Rectal smooth muscle tissue (tissue), 1 donor: ENCODE measurements around the gene PSMA5.

Experiments used
- H3K27ac ChIP-seq: one replicate; pipeline ENCODE4 v1.7.0; 2013; ENCODE audit warnings: low read depth, low read length, inconsistent platforms
- H3K27me3 ChIP-seq: one replicate; pipeline ENCODE4 v1.7.0; 2013; ENCODE audit warnings: low read length; ENCODE audit not compliant: control insufficient read depth, insufficient read depth
- H3K36me3 ChIP-seq: one replicate; pipeline ENCODE4 v1.7.0; 2013; ENCODE audit warnings: low read length; ENCODE audit not compliant: control insufficient read depth, insufficient read depth
- H3K4me1 ChIP-seq: one replicate; pipeline ENCODE4 v1.7.0; 2013; ENCODE audit warnings: low read length; ENCODE audit not compliant: control insufficient read depth, insufficient read depth
- H3K4me3 ChIP-seq: one replicate; pipeline ENCODE4 v1.7.0; 2013; ENCODE audit warnings: low read length
- H3K9ac ChIP-seq: one replicate; pipeline ENCODE4 v1.7.0; 2013; ENCODE audit warnings: low read length

PSMA5 gene

DNA sequence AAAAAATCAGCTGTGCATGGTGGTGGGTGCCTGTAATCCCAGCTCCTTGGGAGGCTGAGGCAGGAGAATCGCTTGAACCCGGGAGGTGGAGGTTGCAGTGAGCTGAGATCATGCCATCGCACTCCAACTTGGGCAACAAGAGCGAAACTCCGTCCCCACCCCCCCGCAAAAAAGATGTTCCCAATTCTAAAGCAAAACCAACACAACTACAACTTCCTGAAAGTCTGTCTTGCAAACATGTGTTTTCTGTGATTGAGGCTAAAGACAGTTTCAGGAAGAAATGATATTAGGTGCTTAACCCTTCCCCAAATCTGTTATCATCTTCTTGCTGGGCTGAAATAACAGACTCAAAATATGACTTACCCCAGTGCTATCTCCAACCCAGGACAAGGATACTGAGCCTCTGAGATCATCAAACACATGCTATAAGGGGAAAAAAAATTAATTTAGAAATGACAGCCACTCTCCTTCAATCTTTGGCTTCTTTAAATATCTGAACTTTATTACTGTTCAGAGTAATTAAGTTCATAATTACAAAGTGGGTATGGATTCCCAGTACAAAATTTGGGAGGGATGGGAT lies 57.0 kb downstream of the PSMA5 start:
- Histone ChIP-seq H3K9ac (no peak overlapping the region), H3K4me3 (no peak overlapping the region), H3K27me3 (no peaks in the 10 kb centered on the region), H3K4me1 (peaks cover 21% of the 10 kb centered on the region), H3K27ac (peak overlapping the region; percentile 55), H3K36me3 (peaks cover 7% of the 10 kb centered on the region)

DNA sequence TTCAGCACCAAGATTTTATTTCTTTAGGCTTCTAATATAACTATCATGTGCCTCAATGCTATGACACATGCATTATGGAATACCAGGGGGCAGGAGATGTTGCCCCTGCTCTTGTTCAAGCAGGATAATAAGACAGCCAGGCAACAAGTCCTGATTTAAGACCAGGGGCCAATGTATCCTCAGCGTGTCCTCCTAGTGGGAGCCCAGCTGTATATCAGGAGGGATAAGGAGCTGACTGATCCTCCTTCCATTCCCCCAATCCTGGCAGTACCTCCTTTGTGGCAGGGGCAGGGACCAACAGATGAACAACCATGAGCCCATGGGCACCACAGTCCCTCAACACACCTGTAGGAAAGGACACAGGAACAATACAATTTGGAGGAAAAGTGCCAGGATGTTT lies 57.8 kb downstream of the PSMA5 start:
- no peak overlapping the region for H3K9ac ChIP-seq
- H3K27ac ChIP-seq = no peak overlapping the region
- no peak overlapping the region for H3K4me3 ChIP-seq
- H3K36me3 ChIP-seq = peaks cover 7% of the 10 kb centered on the region
- peaks cover 21% of the 10 kb centered on the region for H3K4me1 ChIP-seq
- H3K27me3 ChIP-seq = no peaks in the 10 kb centered on the region

DNA sequence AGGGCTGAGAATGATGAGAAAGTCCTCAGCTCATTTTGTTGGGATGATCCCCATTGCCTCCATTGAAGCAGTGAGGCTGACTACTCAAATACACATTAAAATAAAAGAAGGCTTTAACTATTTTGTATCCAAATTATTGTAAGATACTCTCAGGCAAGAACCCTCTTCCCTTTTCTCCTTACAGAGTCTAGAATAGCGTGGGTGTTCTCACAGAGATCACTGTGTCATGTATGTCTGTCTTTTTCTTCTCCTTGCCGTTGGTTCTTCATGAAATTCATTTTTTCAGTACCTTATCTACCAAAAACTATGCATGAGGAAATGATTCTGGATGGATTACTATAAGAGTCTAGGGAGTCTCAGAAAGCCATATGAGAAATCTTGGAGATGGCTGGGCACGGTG lies 58.6 kb downstream of the PSMA5 start:
- H3K9ac ChIP-seq = no peak overlapping the region
- no peak overlapping the region for H3K27ac ChIP-seq
- peaks cover 19% of the 10 kb centered on the region for H3K4me1 ChIP-seq
- no peak overlapping the region for H3K4me3 ChIP-seq
- H3K36me3 ChIP-seq = peaks cover 7% of the 10 kb centered on the region
- no peaks in the 10 kb centered on the region for H3K27me3 ChIP-seq

DNA sequence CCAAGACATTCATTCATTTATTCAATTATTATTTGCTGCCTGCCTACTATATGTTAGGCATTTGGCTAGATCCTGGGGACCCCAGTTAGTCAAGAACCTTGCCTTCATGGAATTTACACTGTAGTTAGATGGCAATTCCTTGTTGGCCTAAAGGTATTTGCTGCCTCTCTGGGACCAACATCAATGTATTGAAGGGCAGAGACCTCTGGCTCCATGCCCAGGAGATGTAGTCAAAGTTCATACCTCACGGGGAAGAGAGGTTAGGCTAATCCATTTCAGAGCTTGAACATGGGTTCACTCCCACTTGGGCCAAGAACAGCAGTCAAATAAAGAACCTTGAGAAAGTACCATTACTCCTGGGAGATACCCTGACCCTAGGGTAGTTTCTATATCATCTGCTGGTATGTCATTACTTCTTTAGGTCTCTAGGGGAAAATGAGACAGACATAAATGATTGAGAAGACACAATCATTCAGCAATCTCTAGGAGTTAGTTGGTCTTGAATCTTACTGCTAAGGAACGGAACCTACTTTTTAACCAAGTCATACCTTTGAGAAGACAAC lies 60.5 kb downstream of the PSMA5 start:
- Histone ChIP-seq H3K27me3 (no peaks in the 10 kb centered on the region), H3K4me1 (peaks cover 10% of the 10 kb centered on the region), H3K36me3 (peaks cover 7% of the 10 kb centered on the region), H3K4me3 (no peak overlapping the region), H3K9ac (no peak overlapping the region), H3K27ac (peak overlapping the region; percentile 2)

DNA sequence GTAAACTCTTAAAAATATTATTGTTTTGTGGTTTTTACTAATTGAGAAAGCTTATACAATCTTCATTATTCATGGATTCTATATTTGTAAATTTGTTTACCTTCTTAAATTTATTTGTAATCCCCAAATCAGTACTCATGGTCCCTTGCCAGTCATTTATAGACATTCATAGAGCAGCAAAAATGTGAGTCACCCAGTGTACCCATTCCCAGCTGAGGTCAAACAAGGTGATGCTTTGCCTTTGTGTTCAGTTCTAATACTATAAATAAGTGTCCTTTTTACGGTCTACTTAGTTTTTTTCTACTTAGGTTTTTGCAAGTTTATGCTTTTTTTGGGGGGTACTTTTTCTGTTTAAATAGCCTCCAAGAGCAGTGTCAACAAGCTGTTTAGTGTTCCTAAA lies 64.6 kb downstream of the PSMA5 start:
- Histone ChIP-seq H3K4me3 (no peak overlapping the region), H3K36me3 (peaks cover 4% of the 10 kb centered on the region), H3K27me3 (no peaks in the 10 kb centered on the region), H3K27ac (no peak overlapping the region), H3K9ac (no peak overlapping the region), H3K4me1 (peaks cover 8% of the 10 kb centered on the region)

DNA sequence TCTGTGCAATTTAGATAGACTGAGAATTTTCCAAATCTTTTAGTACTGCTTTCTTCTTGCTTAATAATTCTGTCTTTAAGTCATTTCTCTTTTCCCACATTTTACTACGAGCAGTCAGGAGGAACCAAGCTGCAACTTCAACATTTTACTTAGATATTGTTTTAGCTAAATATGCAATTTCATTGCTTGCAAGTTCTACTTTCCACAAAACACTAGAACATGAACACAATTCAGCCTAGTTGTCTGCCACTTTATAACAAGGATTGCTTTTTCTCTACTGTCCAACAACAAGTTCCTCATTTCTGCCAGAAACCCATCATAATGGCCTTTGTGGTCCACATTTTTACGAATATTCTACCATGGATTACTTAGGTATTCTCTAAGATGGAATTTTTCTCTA lies 65.2 kb downstream of the PSMA5 start:
- Histone ChIP-seq H3K4me1 (peaks cover 8% of the 10 kb centered on the region), H3K27me3 (no peaks in the 10 kb centered on the region), H3K4me3 (no peak overlapping the region), H3K9ac (no peak overlapping the region), H3K27ac (no peak overlapping the region), H3K36me3 (no peaks in the 10 kb centered on the region)

DNA sequence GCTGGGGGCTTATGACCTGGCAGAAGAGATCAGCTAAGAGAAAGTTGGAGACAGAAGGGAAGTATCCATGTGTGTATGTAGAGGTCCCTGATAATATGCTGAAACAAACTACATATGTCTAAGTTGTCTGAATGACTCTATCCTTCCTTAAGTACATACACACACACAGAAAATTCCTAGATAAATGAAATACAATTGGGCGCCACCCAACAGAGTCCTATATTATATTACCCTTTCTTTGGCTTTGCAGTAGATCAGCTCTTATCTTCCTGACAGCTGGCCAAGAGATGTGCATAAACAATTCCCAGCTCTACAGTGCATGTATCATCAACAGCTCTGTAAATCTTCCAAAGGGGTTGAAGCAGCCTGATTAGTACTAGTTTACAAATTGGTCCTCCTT lies 68.6 kb downstream of the PSMA5 start:
- Histone ChIP-seq H3K27ac (no peak overlapping the region), H3K9ac (no peak overlapping the region), H3K4me3 (no peak overlapping the region), H3K4me1 (peaks cover 8% of the 10 kb centered on the region), H3K27me3 (no peaks in the 10 kb centered on the region), H3K36me3 (no peaks in the 10 kb centered on the region)

DNA sequence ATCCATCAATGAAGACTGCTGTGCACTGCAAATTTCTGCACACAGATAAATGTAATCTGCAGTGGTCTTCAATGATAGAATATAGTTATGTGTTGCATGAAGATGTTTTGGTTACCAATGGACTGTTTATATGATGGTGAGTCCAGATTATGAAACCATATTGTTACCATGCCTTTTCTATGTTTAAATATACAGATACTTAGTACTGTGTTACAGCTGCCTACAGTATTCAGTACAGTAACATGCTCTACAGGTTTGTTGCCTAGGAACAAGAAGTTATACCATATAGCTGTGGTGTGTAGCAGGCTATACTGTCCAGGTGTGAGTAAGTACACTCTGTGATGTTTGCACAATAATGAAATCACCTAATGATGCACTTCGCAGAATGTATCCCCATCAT lies 69.3 kb downstream of the PSMA5 start:
- Histone ChIP-seq H3K4me3 (no peak overlapping the region), H3K4me1 (peaks cover 8% of the 10 kb centered on the region), H3K27me3 (no peaks in the 10 kb centered on the region), H3K9ac (no peak overlapping the region), H3K36me3 (no peaks in the 10 kb centered on the region), H3K27ac (no peak overlapping the region)

DNA sequence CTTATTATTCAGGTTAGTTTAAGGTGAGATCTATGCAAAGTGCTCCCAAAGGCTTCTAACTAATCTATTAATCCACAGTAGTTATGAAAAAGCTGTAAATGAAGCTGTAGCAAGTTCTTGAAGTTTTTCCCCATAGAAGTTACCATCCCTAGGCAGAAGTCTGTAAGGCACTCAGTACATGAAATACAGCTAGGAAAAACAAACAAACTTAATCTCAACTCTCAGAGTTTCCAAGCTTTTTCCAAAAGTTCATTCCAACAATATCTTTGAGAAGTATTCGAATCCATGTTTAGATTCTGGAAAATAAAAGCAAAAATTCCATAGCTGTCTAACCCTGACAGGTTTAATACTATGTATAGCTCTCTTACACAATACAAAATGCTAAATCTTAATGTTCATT lies 69.7 kb downstream of the PSMA5 start:
- H3K4me3 ChIP-seq = no peak overlapping the region
- H3K36me3 ChIP-seq = no peaks in the 10 kb centered on the region
- no peak overlapping the region for H3K27ac ChIP-seq

DNA sequence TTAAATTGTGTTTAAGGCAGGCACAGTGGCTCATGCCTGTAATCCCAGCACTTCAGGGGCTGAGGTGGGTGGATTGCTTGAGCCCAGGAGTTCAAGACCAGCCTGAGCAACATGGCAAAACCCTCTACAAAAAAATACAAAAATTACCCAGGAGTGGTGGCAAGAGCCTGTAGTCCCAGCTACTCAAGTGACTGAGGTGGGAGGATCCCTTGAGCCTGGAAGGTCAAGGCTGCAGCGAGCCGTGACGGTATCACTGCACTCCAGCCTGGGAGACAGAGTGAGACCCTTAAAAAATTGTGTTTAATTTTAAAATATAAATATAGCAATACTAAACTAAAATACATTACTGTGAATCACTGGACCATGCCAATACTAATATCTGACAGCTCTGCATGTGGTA lies 71.3 kb downstream of the PSMA5 start:
- Histone ChIP-seq H3K36me3 (no peaks in the 10 kb centered on the region), H3K4me3 (no peak overlapping the region), H3K9ac (no peak overlapping the region), H3K4me1 (peaks cover 4% of the 10 kb centered on the region), H3K27ac (no peak overlapping the region), H3K27me3 (no peaks in the 10 kb centered on the region)

More for the DNA sequence above, 69.7 kb downstream of the PSMA5 start:
- H3K27me3 ChIP-seq = no peaks in the 10 kb centered on the region
- H3K9ac ChIP-seq = no peak overlapping the region
- H3K4me1 ChIP-seq = peaks cover 8% of the 10 kb centered on the region

DNA sequence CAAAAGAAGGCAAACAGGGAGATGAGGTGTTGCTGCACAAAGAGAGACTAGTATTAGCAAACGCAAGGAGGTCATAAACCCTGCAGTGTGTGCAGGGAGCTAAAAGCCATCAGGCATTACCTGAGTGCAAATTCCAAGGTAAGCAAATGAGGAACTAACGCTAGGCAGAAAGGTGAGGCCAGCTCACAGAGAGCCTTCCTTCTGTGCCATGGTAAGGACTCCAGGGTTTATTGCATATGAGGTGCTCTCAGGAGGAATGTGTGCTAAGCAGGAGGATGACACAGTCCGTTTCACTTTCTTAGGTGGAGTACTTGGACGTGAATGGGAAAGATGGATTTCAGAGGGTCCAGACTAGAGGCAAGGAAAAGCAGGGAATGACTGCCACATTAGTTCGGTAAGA lies 74.8 kb downstream of the PSMA5 start:
- no peak overlapping the region for H3K27ac ChIP-seq
- no peaks in the 10 kb centered on the region for H3K36me3 ChIP-seq
- no peaks in the 10 kb centered on the region for H3K27me3 ChIP-seq
- no peak overlapping the region for H3K4me3 ChIP-seq
- no peak overlapping the region for H3K9ac ChIP-seq
- no peaks in the 10 kb centered on the region for H3K4me1 ChIP-seq

DNA sequence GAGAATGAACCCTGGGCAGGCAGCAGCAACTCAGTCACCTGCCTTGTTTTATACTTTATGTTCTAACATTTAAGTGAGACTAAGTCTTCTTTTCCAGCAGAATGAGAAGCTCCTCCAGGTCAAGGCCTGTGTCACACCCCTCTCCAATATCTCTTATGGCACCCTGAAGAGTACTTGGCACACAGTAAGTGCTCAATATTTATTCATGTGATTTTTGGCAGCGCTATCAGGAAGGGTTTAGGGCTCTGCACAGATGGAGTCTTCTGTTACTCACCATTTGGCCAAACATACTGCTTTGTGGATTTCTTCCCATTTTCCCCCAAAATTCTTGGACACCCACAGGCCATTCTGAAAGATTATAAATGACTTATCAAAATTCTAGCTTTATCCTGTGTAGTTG lies 75.6 kb downstream of the PSMA5 start:
- Histone ChIP-seq H3K27ac (no peak overlapping the region), H3K27me3 (no peaks in the 10 kb centered on the region), H3K4me3 (no peak overlapping the region), H3K4me1 (no peaks in the 10 kb centered on the region), H3K9ac (no peak overlapping the region), H3K36me3 (no peaks in the 10 kb centered on the region)

DNA sequence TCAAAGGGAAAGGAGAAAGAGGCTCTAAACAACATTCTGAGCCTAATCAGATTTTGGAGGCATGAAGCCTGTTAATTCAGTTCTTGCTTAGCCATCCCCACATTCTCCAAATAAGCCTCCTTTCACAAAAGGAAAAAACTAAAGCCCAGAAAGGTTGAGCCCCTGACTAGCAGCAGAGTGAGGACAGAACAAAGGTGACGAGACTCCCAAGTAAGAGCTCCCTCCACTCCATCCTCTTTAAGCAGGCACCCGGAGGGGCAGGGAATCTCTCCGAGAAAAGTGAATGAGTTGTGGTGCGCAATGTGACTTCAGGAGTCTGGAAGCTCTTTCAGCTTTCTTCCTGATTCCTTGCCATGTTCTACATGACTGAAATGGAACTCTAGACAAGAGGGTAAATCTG lies 76.1 kb downstream of the PSMA5 start:
- Histone ChIP-seq H3K9ac (no peak overlapping the region), H3K4me1 (no peaks in the 10 kb centered on the region), H3K27me3 (no peaks in the 10 kb centered on the region), H3K27ac (no peak overlapping the region), H3K36me3 (no peaks in the 10 kb centered on the region), H3K4me3 (no peak overlapping the region)
